Activated CD8-positive, alpha-beta memory T cell treated with anti-CD3 and anti-CD28 coated beads for 48 hours (primary cell): ENCODE data around the gene AHDC1.
A peak's percentile ranks its signal among the peaks of the same experiment; 100 is the strongest.

Source experiments
- DNase-seq, 3 experiments: peaks; one replicate each; pipeline ENCODE4 v3.0.0-alpha.2; 2020; ENCODE audit warnings: low read depth in 2 of 3, low spot score in 2 of 3

Gene AHDC1

GRCh38 chr1:27598902-27599528 is 4.9 kb downstream of the AHDC1 start:
- peak in 1 of 3 experiments; percentile 42 for DNase-seq

GRCh38 chr1:27598295-27598687 is 5.7 kb downstream of the AHDC1 start:
- DNase-seq, result no peak

- no peak for DNase-seq
These were observed 6.2 kb downstream of the AHDC1 start for GRCh38 chr1:27597516-27598294.

- DNase-seq, result no peak
These were observed 7.0 kb downstream of the AHDC1 start for GRCh38 chr1:27596986-27597385.

GRCh38 chr1:27596261-27596660 is 7.7 kb downstream of the AHDC1 start:
- DNase-seq, result no peak

DNA sequence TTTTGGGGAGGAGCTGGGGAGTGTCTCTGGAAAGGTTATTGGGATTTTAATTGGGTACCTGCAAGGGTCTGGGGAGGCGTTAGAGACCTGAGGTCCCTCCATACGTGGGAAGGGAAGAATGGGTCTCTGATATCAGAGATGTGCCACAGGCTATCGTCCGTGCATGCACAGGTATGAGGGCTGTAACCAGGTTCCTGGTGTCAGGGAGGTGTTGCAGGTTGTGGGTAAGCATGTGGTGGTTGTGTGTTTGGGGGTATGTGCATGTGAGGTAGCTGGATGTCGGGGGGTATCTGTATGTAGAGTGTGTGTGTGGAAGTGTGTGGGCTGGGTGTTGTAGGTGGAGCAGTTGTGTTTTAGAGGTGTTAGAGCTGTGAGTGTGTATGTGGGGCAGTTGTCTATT is 8.3 kb downstream of the AHDC1 start:
- DNase-seq, result no peak

DNA sequence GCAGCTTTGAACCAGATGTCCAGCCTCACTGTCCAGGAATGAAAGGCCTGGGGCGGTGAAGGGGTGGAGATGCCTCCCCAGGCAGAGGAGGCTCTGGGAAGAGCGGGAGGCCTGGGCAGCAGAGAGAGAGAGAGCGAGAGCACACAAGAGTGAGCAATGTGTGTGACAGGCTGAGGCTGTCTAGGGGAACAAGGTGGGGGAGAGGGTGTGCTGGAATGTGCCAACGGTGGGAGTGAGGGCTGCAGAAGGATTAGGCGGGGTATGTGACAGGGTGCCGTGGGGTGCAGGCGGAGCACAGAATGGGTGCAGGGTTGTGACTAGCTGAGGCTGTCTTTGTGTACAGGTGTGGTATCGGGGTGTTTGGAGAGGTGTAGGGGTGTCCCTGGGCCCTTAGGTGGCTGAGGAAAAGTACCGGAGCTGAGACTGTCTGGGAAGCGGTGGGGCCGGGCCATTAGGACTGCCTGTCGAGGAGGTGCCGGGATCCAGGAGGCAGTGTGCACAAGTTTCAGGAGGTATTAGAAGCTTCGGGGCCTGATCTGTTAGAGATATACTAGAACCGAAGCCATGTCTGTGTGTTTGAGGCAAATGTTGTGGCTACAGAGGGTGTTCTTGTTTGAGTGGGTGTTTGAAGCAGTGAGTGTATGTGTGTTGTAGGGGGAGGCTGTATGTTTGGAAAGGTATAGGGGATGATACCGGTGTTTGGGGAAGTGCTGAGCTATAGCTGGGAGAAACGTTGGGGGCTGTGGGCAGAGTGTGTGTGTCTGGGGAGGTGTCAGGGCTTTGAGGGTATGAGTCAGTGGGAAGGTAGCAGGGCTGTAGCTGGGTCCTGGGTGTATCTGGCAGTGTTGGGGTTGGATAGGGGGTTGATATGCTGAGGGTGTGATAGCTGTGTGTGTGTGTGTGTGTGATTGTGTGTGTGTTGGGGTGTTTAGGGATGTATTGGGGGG is 9.1 kb downstream of the AHDC1 start:
- DNase-seq, result no peak

DNA sequence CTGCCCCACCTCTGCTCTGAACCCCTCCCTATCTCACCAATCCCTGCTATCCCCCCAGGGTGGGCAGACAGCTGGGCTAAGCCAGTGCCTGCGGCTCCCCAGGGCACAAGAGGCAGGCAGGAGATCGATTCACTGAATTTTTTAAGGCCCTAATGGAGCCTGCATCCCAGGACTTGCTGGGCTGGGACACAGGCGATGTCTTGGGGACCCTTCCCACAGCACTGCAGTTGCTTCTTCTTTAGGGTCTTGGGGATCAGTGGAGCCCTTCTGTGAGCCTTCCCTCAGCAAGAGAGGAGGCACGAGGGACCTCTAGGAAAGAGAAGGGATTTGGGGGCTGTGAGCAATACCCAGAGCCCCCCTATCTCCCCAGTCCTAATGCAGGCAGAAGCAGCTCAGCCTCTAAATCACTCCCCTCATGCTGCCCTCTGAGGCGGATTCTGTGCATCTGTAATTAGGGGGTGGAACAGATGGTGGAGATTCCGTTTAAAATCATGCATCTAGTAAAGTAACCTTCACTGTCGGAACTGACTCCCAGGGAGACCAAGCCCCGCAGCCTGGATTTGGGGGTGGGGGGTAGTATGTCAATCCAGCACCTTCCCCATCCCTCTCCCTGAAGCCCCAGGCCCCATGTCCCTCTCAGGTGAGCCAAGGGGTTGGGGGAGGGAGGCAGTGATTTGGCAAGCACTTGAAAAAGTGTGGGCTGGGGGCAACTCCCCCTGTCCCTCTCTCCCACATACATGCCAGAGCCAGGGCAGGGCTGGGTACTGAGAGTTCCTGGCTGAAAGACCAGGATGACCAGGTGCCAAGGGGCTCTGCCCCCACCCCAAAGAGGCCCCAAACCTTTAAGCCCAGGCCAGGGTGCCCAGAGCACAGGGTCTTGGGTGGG is 10.0 kb downstream of the AHDC1 start:
- DNase-seq, result no peak

GRCh38 chr1:27592931-27593677 is 10.8 kb downstream of the AHDC1 start:
- DNase-seq, result no peak

DNA sequence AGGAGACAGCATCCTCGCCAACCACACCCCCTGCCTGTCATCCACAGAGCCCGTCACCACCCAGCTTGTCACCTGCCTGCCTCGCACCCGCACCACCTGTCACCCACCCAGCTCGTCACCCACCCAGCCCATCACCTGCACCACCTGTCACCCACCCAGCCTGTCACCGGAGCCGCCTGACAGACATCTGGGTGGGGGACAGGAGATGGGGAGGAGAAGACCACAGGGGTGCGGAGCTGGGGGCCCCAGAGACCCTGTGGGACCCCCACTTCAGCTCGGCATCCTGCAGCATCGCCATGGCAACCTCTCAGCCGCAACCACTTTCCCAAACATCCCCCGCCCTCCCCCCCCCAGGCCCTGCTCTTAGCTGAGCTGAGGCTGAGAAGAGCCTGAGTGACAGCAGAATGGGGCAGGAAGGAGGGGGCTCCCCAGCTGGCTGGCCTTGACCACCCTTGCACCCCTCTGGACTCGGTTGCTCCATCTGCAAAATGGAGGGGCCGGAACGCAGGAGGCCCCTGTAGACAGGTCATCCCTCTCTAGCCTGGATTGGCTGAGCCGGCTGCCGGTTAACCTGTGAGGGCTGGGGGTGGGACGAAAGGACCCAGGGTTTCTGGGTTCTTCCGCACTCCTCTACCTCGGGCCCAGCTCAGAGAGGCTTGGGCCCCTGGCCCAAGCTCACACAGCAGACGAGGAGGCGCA is 11.6 kb downstream of the AHDC1 start:
- DNase-seq, result no peak

DNA sequence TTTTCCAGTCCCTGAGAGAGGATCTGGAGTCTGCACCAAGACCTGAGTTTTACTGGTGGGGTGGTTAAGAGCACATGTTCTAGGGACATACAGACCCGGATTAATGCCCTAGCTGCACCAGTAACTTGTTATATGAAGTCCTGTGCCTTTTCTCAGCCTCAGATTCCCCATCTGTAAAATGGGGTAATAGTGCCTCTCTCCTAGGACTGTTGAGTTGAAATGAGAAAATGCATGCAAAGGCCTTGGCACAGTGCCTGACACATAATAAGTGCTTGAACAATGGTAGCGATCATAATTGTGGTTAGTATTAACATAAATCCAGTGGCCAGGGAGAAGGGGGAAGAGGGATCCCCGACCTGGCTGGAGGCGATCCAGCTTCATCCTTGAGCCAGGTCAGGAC is 12.3 kb downstream of the AHDC1 start:
- DNase-seq, result no peak

DNA sequence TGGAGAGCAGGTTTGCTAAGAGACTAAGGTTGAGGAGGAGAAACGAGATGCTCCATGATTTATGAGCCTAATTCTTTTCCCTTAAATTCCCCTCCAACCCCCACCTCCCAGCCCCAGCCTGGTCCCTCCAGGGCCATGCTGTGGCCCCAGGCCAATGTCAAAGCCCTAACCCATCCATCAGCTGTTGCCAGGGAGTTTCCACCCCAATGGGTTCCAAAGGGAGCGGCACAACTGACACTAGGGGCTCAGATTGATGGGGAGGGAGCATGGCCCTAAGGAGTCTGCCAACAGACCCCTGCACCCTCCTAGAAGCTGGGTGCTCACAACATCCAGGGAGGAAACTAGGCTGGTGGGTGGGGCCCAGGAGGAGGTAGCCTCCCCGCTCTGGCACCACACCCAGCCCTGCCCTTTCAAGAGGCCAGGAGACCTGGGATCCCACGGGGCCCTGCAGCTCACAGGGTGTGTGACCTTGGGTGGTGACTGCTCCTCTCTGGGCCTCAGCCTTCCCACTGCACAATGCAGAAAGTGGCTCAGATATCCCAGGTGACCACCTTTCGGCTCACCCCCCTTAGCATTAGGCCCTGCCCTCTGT is 12.9 kb downstream of the AHDC1 start:
- no peak for DNase-seq

GRCh38 chr1:27589841-27590426 is 14.0 kb downstream of the AHDC1 start:
- no peak for DNase-seq

DNA sequence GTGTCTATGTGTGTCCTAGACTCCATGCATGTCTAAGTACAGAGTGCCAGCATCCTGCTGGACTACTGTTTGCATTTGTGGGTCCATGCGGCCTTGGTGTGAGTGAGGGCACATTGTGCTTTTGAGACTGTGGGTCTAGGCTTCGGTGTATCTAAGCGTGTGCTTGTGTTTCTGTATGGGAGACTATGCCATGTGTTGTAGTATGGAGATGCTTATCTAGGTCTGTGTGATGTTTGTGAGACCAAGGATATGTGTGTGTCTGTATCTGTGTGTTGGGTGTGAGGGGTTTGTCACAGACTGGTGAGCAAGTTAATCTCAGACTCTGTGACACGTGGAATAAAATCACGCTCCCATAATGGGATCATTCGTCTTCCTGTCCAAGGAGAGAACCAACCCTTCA is 14.5 kb downstream of the AHDC1 start:
- no peak for DNase-seq

DNA sequence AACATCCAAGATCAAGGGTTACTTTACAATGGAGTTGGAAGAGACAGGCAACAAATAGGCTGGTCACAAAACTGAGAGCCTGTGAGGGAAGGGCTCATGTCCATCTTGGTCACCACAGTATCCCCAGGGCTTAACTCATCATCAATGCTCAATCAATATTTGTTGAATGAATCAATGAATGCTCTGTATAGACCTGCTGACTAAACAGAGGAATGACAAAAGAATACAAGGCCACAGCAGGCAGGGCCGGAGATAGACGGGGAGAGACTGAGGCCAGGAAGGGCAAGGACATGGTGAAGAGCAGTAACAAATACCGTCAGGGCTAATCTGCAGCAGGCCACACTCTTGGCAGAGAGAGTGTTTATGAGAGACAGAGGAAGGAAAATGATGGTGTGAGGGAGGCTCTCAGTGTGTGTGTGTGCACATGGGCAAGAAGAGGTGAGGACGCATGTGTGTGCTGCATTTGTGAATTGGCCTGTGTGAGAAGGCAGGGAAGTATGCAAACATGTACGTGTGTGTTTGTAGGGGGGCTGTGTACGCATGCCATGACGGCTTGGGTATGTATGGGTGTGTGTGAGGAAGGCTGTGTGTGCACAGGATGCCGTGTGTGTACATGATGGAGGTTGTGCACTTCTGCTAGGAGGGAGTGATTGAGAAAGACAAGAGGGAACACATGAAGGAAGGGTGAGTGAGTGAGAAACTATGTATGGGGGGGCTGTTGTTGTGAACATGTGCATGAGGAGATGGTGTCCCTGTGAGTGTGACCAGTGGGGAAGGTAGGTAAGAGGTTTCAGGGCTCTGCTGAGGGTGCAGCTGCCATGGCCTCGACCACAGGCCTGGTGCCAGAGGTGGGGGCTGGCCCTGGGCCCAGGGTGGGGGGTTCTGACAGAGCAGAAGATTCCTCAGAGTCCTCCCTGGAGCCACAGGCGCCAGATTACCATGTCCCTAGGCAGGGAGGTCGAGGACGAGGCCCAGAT is 15.4 kb downstream of the AHDC1 start:
- DNase-seq, result no peak

- no peak for DNase-seq
These were observed 18.3 kb downstream of the AHDC1 start for GRCh38 chr1:27585684-27586083.

- DNase-seq, result no peak
These were observed 19.5 kb downstream of the AHDC1 start for GRCh38 chr1:27584453-27584852.

- DNase-seq, result no peak
These were observed 20.5 kb downstream of the AHDC1 start for GRCh38 chr1:27583479-27583878.
